ENCODE results near the gene ZFP64.

DNA sequence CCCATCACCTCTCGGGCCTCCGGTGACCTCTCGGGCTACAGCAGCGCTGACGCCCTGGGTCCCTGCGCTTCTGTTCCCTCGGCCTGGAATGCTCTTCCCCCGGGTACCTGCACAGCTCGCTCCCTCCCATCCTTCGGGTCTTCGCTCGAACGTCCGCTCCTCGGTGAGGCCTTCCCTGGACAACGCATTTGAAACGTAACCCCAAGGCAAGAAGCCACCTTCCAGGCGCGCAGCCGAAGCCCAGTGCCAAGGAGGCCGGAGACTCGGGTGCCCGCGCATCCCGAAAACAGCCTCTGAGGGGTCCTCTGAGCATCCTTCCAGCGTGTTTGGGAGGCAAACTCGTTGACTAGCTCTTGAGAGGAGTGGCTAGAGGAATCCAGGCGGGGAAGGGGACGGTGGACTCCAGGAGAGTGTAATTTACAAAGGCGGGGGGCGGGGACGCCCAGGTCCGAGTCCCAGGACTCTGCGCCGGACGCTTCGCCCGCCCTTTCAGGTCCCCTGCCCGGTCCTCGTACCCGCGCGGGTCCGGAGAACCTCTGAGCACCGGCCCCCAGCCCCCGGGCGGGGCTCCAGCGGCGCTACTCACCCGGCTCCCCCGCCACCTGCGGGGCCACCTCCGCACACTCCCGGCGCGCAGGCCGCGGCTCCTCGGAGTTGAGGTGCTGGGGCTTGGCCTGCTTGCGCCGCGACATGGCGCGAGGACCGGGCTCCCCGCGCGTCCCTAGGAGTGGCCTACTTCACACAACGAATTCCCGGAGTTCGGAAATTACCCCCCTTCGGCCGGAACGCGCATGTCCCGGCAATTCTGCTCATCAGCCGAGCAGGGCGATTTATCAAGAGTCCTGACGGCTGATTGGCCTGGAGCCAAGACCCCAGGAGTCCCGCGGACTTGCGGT is 86.8 kb downstream of the ZFP64 start:
- TF ChIP-seq ZNF561 (tag by site-specific recombination; IDR thresholded peaks at IDR 0.05; ENCODE audit: borderline replicate concordance), result no peak; the same call in none of the 2 replicates
- no peak for TF ChIP-seq CTCF (tag by site-specific recombination; IDR thresholded peaks at IDR 0.05)
- no peak for TF ChIP-seq ZBTB21 (tag by site-specific recombination; IDR thresholded peaks at IDR 0.05)
- TF ChIP-seq KLF10 (tag by site-specific recombination; IDR thresholded peaks at IDR 0.05), result peak; percentile 78
- TF ChIP-seq, protein P1, sequence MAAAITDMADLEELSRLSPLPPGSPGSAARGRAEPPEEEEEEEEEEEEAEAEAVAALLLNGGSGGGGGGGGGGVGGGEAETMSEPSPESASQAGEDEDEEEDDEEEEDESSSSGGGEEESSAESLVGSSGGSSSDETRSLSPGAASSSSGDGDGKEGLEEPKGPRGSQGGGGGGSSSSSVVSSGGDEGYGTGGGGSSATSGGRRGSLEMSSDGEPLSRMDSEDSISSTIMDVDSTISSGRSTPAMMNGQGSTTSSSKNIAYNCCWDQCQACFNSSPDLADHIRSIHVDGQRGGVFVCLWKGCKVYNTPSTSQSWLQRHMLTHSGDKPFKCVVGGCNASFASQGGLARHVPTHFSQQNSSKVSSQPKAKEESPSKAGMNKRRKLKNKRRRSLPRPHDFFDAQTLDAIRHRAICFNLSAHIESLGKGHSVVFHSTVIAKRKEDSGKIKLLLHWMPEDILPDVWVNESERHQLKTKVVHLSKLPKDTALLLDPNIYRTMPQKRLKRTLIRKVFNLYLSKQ (tag by site-specific recombination; IDR thresholded peaks at IDR 0.05; ENCODE audit: borderline replicate concordance), result no peak
- no peak for TF ChIP-seq ZNF416 (tag by site-specific recombination; IDR thresholded peaks at IDR 0.05)
- no peak for TF ChIP-seq ELK4 (IDR thresholded peaks at IDR 0.05; ENCODE audit: borderline replicate concordance, low read depth, low read length)
- TF ChIP-seq, protein P2, sequence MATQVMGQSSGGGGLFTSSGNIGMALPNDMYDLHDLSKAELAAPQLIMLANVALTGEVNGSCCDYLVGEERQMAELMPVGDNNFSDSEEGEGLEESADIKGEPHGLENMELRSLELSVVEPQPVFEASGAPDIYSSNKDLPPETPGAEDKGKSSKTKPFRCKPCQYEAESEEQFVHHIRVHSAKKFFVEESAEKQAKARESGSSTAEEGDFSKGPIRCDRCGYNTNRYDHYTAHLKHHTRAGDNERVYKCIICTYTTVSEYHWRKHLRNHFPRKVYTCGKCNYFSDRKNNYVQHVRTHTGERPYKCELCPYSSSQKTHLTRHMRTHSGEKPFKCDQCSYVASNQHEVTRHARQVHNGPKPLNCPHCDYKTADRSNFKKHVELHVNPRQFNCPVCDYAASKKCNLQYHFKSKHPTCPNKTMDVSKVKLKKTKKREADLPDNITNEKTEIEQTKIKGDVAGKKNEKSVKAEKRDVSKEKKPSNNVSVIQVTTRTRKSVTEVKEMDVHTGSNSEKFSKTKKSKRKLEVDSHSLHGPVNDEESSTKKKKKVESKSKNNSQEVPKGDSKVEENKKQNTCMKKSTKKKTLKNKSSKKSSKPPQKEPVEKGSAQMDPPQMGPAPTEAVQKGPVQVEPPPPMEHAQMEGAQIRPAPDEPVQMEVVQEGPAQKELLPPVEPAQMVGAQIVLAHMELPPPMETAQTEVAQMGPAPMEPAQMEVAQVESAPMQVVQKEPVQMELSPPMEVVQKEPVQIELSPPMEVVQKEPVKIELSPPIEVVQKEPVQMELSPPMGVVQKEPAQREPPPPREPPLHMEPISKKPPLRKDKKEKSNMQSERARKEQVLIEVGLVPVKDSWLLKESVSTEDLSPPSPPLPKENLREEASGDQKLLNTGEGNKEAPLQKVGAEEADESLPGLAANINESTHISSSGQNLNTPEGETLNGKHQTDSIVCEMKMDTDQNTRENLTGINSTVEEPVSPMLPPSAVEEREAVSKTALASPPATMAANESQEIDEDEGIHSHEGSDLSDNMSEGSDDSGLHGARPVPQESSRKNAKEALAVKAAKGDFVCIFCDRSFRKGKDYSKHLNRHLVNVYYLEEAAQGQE (tag by site-specific recombination; IDR thresholded peaks at IDR 0.05), result no peak
- 0 out of 2 replicates have a peak, but pooled peaks have one; percentile 80 for TF ChIP-seq PBX3 (CRISPR knock-in tag; IDR thresholded peaks at IDR 0.05)

Data from HEK293 (cell line).